Astrocyte of the cerebellum (primary cell): Measurements from ENCODE around the gene TMEM176B.

ENCODE experiments used
- DNase-seq: peaks from one replicate; pipeline ENCODE4 v3.0.0-alpha.2; 2011; ENCODE audit warnings: low read depth
- H3K4me3 ChIP-seq: 2 replicates; pipeline ENCODE4 v1.5.1; 2011; ENCODE audit warnings: mild to moderate bottlenecking, low read depth, low read length, moderate library complexity
- CTCF ChIP-seq: IDR thresholded peaks from 2 replicates; pipeline ENCODE4 v1.5.1; 2012; ENCODE audit warnings: low read length, low read depth, moderate library complexity, mild to moderate bottlenecking; ENCODE audit errors: missing control alignments
- in situ Hi-C: cut with HindIII; loops from 2 replicates; pipeline ENCODE4 v1.10.0; 2017; ENCODE audit warnings: low sequenced_read_pairs

The TMEM176B gene

GRCh38 chr7:150791304-150791703 lies 8.9 kb downstream of the TMEM176B start:
- no peak for TF ChIP-seq CTCF
- H3K4me3 ChIP-seq: no peak overlapping the region
- DNase-seq: no peak
- in situ Hi-C loops: no loop called here

DNA sequence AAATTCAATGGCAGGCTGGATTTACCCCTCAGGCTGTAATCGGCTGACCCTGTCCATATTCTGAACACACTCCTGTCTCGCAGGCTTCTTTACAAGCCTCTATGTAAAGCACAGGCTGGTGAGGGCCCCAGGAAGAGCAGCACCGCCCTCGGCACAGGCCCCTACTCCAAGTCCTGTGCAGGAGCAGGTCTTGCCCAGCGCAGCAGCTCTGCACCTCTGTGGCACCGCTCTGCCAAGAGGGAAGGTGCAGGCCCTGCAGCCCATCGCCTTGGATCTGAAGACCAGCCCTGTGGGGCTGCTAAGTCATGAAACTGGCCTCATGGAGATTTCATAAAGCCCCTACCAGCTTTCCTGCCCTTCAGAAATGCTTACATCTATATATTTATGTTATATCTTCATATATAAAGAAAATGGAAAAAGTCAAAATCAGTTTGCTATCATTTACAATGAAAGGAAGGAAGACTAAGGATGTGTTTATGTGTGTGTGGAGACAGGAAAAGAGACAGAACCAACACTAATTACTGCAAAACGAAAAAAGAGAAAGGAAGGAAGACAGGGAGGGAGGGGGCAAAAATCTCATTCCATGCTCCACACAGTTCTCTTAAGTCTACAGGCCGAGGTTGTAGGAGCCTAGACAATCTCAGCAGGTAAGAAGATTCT lies 9.6 kb downstream of the TMEM176B start:
- no peak for DNase-seq
- TF ChIP-seq CTCF: no peak
- no peak overlapping the region for H3K4me3 ChIP-seq
- in situ Hi-C loops: no loop called here

DNA sequence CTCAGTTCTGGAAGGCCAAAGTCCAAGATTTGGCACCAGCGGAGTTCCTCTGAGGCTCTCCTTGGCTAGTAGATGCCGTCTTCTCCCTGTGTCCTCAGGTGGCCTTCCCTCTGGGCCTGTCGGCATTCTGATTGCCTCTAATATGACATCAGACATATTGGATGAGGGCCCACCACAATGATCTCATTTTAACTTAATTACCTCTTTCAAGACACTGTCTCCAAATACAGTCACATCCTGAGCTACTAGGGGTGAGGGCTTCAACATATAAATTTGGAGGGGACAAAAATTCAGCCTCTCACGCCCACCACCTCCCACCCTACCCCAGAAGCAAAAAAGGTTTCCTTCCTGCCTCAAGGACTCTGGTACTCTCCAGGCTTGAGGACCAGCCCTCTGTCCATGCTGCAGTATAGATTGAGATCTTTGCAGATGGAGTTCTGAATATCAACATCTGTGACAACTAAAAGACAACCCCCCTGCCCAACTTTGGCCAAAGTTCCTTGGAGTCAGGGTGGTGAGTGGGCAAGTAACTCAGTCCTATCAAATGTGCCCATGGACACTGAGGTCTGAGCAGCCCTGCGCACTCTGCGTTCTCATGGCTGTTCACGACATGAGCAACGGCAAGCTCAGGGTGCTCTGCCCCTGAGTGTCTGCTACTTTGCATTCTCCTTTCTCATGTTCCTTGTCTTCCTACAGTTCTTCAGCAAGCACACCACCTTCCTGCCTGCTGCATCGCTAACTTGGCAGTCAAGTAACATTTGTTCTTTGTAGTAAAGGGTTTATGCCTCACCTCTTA lies 11.5 kb downstream of the TMEM176B start:
- TF ChIP-seq CTCF: no peak
- no peak overlapping the region for H3K4me3 ChIP-seq
- no peak for DNase-seq
- in situ Hi-C loops: no loop called here

DNA sequence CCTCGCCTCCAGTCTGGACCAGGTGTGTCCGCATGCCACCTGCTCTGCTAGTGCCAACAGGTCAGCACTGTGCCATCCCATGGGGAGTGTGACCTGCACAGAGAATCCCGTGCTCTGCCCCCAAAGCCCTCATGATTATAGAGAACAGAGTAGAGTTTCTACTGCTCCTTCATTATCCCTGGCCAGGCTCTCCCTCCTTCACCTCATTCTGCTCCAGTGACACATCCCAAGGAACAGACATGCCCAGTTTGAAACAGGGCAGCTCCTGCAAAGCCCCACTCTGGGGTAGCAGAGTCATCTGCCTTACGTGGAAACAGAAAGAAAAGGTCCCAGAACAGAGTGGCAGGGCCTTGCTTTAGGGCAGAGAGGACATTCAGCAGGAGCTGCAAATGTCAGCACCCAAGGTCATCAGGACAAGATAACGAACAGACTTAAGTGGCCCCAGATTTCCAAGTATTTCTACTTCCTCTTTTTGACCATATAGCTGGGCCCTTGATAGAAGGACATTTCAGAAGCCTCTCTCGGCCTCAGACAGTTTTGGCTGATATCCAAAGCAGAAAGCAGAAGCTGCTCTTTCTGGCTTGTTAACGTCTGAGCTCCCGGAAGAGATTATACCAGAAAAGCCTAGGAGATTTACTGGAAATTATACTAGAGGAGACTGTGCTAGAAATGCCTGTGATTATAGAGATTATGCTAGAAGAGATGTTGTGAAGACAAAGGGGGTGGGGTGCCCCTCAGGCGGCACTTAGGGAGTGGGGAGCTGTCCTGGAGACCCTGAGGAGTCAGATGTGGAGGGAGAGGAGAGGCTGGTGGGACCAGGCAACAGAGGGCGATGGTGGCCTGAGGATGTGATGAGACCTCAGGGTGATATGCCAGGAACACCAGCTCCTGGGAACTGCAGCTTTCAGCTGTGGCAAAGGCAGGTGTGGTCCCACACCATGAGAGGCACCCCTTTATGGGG lies 12.6 kb downstream of the TMEM176B start:
- no peak for TF ChIP-seq CTCF
- no peak for DNase-seq
- in situ Hi-C loops: no loop called here
- H3K4me3 ChIP-seq: no peak overlapping the region

GRCh38 chr7:150784954-150785353 lies 15.2 kb downstream of the TMEM176B start:
- no peak for DNase-seq
- in situ Hi-C loops: no loop called here
- no peak overlapping the region for H3K4me3 ChIP-seq
- TF ChIP-seq CTCF: no peak

DNA sequence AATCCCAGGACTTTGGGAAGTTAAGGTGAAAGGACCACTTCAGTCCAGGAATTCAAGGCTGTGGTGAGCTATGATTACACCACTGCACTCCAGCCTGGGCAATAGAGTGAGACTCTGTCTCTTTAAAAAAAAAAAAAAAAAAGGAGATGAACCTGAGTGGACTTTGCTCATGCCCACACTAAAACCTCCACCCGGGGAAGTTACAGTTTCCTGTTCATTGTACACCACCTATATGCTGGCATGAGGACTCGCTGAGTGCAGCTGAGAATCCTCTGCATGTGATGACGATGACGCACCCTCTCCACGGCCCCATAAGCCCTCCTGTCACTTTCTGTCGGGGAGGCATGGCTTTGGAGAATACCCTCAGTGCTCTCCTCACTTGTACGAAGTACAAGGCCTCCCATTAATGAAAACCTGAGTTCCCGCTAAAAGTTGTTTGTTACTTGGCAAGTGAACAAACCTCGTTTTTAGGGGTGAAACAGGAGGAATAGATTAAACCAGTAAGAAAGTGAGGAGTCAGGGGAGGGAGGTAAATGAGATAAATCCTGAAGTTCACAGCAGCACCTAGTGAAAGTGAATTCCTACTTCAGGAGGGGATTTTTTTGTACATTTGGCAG lies 15.9 kb downstream of the TMEM176B start:
- in situ Hi-C loops: no loop called here
- TF ChIP-seq CTCF: no peak
- DNase-seq: no peak
- no peak overlapping the region for H3K4me3 ChIP-seq
